PC-3 (cell line): ENCODE data around the gene TTC33.

Experiments
- CTCF ChIP-seq: fragments of 300-600 bp; sonication (generic); conservative IDR thresholded peaks from 2 replicates; pipeline ENCODE4 v1.5.1; 2017; ENCODE audit warnings: antibody characterized with exemption, low read depth, mild to moderate bottlenecking, low read length
- EZH2 ChIP-seq: fragments of 300-600 bp; sonication (generic); IDR thresholded peaks from one replicate; pipeline ENCODE4 v1.6.1; 2017; ENCODE audit warnings: antibody characterized with exemption, mild to moderate bottlenecking, low read length; ENCODE audit not compliant: unreplicated experiment
- EZH2phosphoT487 ChIP-seq: fragments of 300-600 bp; sonication (generic); IDR thresholded peaks from 2 replicates; pipeline ENCODE4 v1.6.1; 2018; ENCODE audit warnings: mild to moderate bottlenecking, antibody characterized with exemption, low read length, borderline replicate concordance

GRCh38 chr5:40733879-40734563, 21.7 kb downstream of the TTC33 start:
- TF ChIP-seq CTCF (no peak), EZH2 (no peak), EZH2phosphoT487 (no peak)
